Astrocyte of the hippocampus (primary cell): ENCODE results near the gene FASN.

Source experiments
- DNase-seq: peaks from one replicate; pipeline ENCODE4 v3.0.0; 2011; ENCODE audit warnings: low read depth, low spot score

The FASN gene

GRCh38 chr17:82117139-82118090 lies 19.4 kb upstream of the FASN start:
- no peak for DNase-seq

DNA sequence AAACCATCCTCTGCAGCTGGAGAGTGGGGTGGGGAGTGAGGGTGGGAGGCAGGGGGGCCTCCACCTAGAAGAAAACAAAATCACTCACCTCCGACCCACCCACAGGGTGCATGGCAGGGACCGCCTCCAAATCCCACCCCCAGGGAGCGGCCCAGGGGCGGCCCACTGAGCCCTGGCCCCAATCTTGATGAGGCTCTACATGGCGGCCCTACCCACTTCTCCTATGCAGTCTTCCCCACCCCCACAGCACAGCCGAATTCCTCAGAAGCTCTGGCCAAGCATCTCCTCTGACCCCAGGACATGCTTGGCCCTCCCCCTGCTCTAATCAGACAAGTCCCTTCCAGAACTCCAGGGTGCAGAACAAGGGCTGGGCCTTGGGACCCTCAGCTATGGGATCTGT lies 18.2 kb upstream of the FASN start:
- no peak for DNase-seq

DNA sequence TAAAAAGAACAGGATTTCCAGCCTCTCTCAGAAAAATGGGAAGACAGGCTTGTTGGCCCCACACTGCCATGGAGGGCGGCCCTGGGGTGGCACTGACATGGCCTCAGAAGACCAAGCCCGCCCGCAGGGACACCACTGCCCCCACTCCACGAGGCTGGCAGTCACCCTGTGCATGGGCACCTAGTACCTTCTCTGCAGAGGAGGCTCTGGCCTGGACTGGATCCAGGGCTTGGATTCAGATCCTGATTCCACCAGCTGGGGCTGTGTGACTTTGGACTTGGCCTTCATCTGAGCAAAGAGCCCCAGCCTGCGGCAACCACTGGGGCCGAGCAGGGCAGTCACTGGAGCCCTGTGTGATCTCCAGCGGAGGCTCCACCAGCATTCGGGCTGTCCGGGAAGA lies 16.8 kb upstream of the FASN start:
- DNase-seq, result no peak

- no peak for DNase-seq
These were observed 16.4 kb upstream of the FASN start for GRCh38 chr17:82114447-82114846.

DNA sequence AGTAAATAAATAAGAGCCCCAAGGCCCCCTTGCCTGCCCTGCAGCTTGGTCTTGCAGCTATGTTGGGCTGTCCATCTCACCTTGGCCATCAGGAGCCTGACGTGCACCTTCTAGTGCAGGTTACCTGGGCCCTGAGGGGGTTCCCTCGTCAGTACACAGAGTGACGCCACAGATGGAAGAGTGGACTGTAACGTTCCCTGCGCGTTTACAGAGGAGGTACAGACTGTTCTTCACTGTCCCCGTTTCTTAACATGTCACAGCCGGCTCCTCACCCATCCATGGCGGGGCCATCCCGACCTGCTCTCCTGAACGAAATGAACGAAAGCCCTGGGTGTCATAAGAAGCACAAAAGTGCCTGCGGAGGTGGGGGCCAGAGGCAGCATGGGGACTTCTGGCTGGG lies 15.9 kb upstream of the FASN start:
- no peak for DNase-seq

GRCh38 chr17:82113422-82113821 lies 15.4 kb upstream of the FASN start:
- DNase-seq, result no peak

- DNase-seq, result no peak
These were observed 14.9 kb upstream of the FASN start for GRCh38 chr17:82112914-82113311.

- no peak for DNase-seq
These were observed 14.3 kb upstream of the FASN start for GRCh38 chr17:82112181-82112913.

GRCh38 chr17:82110298-82110697 lies 12.3 kb upstream of the FASN start:
- DNase-seq, result no peak

GRCh38 chr17:82108961-82109475 lies 11.0 kb upstream of the FASN start:
- no peak for DNase-seq

GRCh38 chr17:82108496-82108945 lies 10.5 kb upstream of the FASN start:
- no peak for DNase-seq

- no peak for DNase-seq
These were observed 10.0 kb upstream of the FASN start for GRCh38 chr17:82108038-82108437.

DNA sequence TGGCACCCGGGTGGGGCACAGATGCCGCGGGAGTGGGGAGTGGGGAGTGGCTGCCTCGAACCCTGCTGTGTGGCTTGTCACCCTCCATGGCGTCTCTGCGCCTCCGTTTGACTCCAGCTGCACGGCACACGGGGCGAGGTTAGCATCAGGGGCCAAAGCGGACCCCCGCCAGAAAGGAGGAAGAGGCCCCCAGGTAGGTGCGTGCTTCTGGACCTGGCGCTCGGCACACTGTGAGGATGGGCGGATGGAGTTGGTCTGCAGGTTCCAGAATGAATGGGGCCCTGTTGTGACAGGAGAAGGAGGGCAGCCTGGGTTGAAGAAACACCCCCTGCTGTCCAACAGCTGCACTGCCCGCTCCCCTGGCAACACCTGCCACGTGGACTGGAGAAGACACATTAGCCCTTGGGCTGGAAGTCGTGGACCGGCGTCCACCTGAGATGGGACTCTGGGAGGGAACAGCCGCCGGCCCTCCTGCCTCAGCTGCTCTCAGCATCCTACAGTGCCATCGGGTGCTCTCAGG lies 9.4 kb upstream of the FASN start:
- DNase-seq, result no peak

DNA sequence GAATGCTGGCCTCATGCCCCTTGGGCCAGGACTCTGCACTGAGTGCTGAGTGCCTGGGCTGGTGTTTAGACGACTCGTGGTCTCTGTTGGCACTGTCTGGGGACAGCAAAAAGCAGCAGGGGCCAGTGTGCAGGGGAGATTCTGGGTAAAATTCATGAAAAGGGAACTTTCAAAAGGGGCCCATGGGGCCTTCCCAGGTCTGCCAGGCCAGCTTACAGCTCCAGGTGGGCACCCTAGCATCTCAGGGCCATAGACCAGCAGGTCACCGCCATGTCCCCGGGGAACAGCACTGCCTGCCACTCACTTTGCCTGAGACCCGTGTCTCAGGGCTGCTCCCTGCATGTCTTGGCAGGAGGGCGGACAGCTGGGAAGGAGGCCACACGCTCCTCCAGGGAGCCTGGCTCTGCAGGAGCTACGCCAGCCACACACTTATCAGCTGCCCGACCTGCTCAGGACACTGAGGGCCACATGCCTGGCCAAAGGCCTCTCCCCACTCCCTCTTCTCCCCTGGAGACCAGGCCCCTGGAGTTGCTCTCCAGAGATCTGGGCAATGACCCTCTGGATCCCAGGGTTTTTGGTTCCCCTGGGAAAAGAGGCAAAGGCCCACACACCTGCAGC lies 8.8 kb upstream of the FASN start:
- DNase-seq, result no peak

GRCh38 chr17:82105882-82106687 lies 8.0 kb upstream of the FASN start:
- peak; percentile 54 for DNase-seq

DNA sequence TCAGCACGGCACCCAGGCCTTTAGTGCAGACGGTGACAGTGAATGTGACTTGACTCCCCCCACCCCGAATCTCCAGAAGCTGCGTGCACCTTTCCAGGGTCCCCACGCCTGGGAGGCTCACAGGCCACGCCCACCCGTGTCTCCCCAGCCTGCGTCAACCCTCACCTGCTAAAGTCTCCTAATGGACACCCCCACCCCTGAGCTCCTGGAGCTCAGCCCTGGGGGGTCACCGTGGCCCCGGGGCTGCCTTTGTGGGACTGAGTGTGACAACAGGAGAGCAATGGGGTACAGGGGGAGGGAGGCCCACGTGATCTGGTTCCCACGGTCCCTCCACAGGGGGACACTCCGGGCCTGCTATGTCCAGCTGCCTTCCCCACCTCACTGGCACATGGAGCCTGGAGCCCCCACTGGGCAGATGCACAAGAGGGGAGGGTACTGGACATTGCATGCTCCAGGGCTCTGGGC lies 7.4 kb upstream of the FASN start:
- no peak for DNase-seq

- DNase-seq, result no peak
These were observed 6.9 kb upstream of the FASN start for GRCh38 chr17:82104797-82105416.

- peak; percentile 39 for DNase-seq
These were observed 5.8 kb upstream of the FASN start for GRCh38 chr17:82103553-82104451.
